ENCODE measurements around the gene KIAA0319L.
A peak's percentile ranks its signal among the peaks of the same experiment; 100 is the strongest.
"Not testable (repeated sequence)": the region's sequence is repeated elsewhere in the genome, so short reads cannot be mapped to it uniquely, and the experiment has no call there.

The KIAA0319L gene

DNA sequence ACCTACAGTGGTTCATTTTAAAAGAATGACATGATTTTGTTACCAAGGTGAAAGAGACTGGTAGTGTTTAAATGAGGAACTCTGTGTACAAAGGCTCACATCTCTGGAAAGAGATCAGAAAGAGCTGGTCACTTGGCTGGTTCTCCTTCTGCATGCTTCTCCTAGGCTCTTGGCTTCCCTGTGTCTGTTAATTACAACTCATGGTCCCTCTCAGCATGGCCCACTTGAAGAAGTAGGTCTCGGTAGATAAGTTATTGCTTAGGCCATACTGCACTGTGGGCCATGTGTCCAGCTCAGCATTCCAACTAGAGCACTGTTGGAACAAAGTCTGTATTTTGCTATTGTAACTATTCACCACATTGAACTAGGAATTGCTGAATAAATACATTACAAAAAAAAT, 91.1 kb downstream of the KIAA0319L start:
- DNase-seq (ENCODE audit: low read depth): no peak
- TF ChIP-seq, protein P1, sequence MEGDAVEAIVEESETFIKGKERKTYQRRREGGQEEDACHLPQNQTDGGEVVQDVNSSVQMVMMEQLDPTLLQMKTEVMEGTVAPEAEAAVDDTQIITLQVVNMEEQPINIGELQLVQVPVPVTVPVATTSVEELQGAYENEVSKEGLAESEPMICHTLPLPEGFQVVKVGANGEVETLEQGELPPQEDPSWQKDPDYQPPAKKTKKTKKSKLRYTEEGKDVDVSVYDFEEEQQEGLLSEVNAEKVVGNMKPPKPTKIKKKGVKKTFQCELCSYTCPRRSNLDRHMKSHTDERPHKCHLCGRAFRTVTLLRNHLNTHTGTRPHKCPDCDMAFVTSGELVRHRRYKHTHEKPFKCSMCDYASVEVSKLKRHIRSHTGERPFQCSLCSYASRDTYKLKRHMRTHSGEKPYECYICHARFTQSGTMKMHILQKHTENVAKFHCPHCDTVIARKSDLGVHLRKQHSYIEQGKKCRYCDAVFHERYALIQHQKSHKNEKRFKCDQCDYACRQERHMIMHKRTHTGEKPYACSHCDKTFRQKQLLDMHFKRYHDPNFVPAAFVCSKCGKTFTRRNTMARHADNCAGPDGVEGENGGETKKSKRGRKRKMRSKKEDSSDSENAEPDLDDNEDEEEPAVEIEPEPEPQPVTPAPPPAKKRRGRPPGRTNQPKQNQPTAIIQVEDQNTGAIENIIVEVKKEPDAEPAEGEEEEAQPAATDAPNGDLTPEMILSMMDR (conservative IDR thresholded peaks at IDR 0.05; ENCODE audit: low read length): no peak
- no peak overlapping the region for H3K4me3 ChIP-seq (ENCODE audit: low read length)

DNA sequence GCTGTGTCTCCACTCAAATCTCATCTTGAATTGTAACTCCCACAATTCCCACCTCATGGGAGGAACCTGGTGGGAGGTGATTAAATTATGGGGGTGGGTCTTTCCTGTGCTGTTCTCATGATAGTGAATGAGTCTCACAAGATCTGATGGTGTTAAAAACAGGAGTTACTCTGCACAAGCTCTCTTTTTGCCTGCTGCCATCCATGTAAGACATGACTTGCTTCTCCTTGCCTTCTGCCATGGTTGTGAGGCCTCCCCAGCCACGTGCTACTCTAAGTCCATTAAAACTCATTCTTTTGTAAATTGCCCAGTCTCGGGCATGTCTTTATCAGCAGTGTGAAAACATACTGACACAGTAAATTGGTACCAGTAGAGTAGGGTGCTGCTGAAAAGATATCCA, 93.5 kb downstream of the KIAA0319L start:
- H3K4me3 ChIP-seq (ENCODE audit: low read length); DNase-seq (ENCODE audit: low read depth): not testable (repeated sequence)

DNA sequence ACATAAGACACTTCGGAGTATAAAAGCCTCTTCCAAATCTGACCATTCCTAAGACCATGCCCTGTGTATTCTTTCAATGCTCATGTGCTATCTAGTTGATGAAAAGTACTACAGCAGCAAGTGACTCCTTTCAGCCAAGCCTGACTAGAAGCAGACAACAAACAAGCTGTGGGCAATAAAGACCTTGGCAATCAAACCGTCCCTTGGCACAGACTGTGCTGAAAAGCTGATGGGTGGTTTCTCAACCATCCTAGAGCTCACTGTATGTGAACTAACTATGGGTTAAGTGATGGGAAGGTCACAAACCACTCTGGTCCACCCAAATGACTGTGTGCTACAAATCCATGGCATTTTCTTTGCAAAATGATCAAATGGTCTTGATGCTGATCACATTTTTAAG, 94.0 kb downstream of the KIAA0319L start:
- no peak overlapping the region for H3K4me3 ChIP-seq (ENCODE audit: low read length)
- DNase-seq (ENCODE audit: low read depth): no peak

GRCh38 chr1:35461966-35462651, 95.1 kb downstream of the KIAA0319L start:
- DNase-seq (ENCODE audit: low read depth): no peak
- no peak overlapping the region for H3K4me3 ChIP-seq (ENCODE audit: low read length)
- TF ChIP-seq, protein P1 (conservative IDR thresholded peaks at IDR 0.05; ENCODE audit: low read length): no peak

More for the DNA sequence above, 94.0 kb downstream of the KIAA0319L start:
- TF ChIP-seq, protein P1 (conservative IDR thresholded peaks at IDR 0.05; ENCODE audit: low read length): no peak

GRCh38 chr1:35460796-35461195, 96.4 kb downstream of the KIAA0319L start:
- TF ChIP-seq, protein P1 (conservative IDR thresholded peaks at IDR 0.05; ENCODE audit: low read length): no peak
- no peak for DNase-seq (ENCODE audit: low read depth)
- H3K4me3 ChIP-seq (ENCODE audit: low read length): no peak overlapping the region

GRCh38 chr1:35454616-35455015, 102.6 kb downstream of the KIAA0319L start:
- H3K4me3 ChIP-seq (ENCODE audit: low read length): no peak overlapping the region
- TF ChIP-seq, protein P1 (conservative IDR thresholded peaks at IDR 0.05; ENCODE audit: low read length): peak; percentile 36
- peak; percentile 71 for DNase-seq (ENCODE audit: low read depth)

GRCh38 chr1:35454176-35454575, 103.0 kb downstream of the KIAA0319L start:
- H3K4me3 ChIP-seq (ENCODE audit: low read length): no peak overlapping the region
- DNase-seq (ENCODE audit: low read depth): no peak
- TF ChIP-seq, protein P1 (conservative IDR thresholded peaks at IDR 0.05; ENCODE audit: low read length): no peak
